HG03066 (cell line): Measurements from ENCODE around the gene CXCL6.

ENCODE experiments used
- ATAC-seq: cut with Tn5 transposase; IDR thresholded peaks from one replicate; pipeline ENCODE4 v1.9.1; 2021; ENCODE audit warnings: low read depth; ENCODE audit not compliant: unreplicated experiment

Gene CXCL6

GRCh38 chr4:73841243-73841925, 4.9 kb downstream of the CXCL6 start:
- no peak for ATAC-seq

GRCh38 chr4:73842696-73843095, 6.2 kb downstream of the CXCL6 start:
- no peak for ATAC-seq

GRCh38 chr4:73843369-73843768, 6.9 kb downstream of the CXCL6 start:
- no peak for ATAC-seq

GRCh38 chr4:73844345-73844744, 7.9 kb downstream of the CXCL6 start:
- ATAC-seq = no peak

GRCh38 chr4:73844806-73845205, 8.3 kb downstream of the CXCL6 start:
- no peak for ATAC-seq

GRCh38 chr4:73847526-73848182, 11.2 kb downstream of the CXCL6 start:
- ATAC-seq = no peak

GRCh38 chr4:73848183-73848777, 11.8 kb downstream of the CXCL6 start:
- ATAC-seq = no peak

- ATAC-seq = no peak
Observed at GRCh38 chr4:73850261-73850970, 13.9 kb downstream of the CXCL6 start.

GRCh38 chr4:73851293-73851692, 14.8 kb downstream of the CXCL6 start:
- ATAC-seq = no peak

GRCh38 chr4:73852771-73853170, 16.3 kb downstream of the CXCL6 start:
- ATAC-seq = no peak

- no peak for ATAC-seq
Observed at GRCh38 chr4:73853246-73853704, 16.8 kb downstream of the CXCL6 start, which contains the start of gene PF4V1. TSS of gene PF4V1 (plus strand) at chr4:73853296. CDS start at chr4:73853363, 67 bp downstream.

- ATAC-seq = no peak
Observed at GRCh38 chr4:73853718-73854473, 17.4 kb downstream of the CXCL6 start.

GRCh38 chr4:73855406-73855805, 18.9 kb downstream of the CXCL6 start:
- no peak for ATAC-seq

- ATAC-seq = no peak
Observed at GRCh38 chr4:73856518-73856917, 20.0 kb downstream of the CXCL6 start.

GRCh38 chr4:73859614-73860088, 23.2 kb downstream of the CXCL6 start:
- ATAC-seq = no peak

GRCh38 chr4:73860181-73860580, 23.7 kb downstream of the CXCL6 start:
- ATAC-seq = no peak

GRCh38 chr4:73860917-73861316, 24.4 kb downstream of the CXCL6 start:
- ATAC-seq = no peak

- ATAC-seq = no peak
Observed at GRCh38 chr4:73862322-73862721, 25.8 kb downstream of the CXCL6 start.

GRCh38 chr4:73864365-73864764, 27.9 kb downstream of the CXCL6 start:
- no peak for ATAC-seq

- ATAC-seq = no peak
Observed at GRCh38 chr4:73864961-73865360, 28.5 kb downstream of the CXCL6 start.
